Measurements from ENCODE around the gene CHODL.

DNA sequence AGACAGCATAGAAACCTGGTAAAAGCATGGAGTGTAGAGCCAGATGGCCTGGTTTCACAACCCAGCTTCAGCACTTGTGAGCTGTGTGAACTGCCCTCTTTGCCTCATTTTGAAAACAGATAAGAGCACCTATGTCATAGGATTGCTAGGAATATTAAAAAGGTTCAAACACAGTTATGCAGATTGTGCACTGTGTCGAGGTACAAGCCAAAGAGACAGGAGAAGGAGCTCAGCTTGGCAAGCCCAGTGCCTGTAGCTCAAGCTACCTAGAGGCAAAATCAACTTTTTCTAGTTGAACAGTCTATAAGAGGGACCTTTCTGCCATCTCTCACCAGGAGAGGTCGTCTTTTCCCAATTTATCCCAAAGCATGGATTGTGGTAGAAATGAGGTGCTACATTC lies 5.0 kb downstream of the CHODL start:
- TF ChIP-seq POLR2A (IDR thresholded peaks at IDR 0.05), result no peak
- TF ChIP-seq, protein P1, sequence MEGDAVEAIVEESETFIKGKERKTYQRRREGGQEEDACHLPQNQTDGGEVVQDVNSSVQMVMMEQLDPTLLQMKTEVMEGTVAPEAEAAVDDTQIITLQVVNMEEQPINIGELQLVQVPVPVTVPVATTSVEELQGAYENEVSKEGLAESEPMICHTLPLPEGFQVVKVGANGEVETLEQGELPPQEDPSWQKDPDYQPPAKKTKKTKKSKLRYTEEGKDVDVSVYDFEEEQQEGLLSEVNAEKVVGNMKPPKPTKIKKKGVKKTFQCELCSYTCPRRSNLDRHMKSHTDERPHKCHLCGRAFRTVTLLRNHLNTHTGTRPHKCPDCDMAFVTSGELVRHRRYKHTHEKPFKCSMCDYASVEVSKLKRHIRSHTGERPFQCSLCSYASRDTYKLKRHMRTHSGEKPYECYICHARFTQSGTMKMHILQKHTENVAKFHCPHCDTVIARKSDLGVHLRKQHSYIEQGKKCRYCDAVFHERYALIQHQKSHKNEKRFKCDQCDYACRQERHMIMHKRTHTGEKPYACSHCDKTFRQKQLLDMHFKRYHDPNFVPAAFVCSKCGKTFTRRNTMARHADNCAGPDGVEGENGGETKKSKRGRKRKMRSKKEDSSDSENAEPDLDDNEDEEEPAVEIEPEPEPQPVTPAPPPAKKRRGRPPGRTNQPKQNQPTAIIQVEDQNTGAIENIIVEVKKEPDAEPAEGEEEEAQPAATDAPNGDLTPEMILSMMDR (IDR thresholded peaks at IDR 0.05 in 4 of 5, conservative IDR thresholded peaks at IDR 0.05 in 1 of 5), result no peak
